Lower leg skin (tissue), 4 donors: ENCODE results near the gene OAS3. TPM values are rescaled to one million over a fixed set of nuclear protein-coding genes. Genes with fewer than 3 reads are reported as not detected.

Source experiments
- DNase-seq, 2 donors: peaks; one replicate each; pipeline ENCODE4 v3.0.0-alpha.2; 2019; ENCODE audit warnings: low spot score in 2 of 2
- H3K4me3 ChIP-seq: fragments of 200-600 bp; sonication (generic); 2 replicates; pipeline ENCODE4 v1.5.1; 2017; ENCODE audit warnings: mild to moderate bottlenecking, low read depth; ENCODE audit not compliant: poor library complexity, severe bottlenecking
- CTCF ChIP-seq, 3 donors: fragments of 450-650 bp; IDR thresholded peaks; one replicate each; pipeline ENCODE4 v1.5.1; 2016; ENCODE audit warnings: antibody characterized with exemption in 3 of 3, mild to moderate bottlenecking in 3 of 3, moderate library complexity in 2 of 3
- POLR2A ChIP-seq, 2 donors: fragments of 450-650 bp; IDR thresholded peaks; one replicate each; pipeline ENCODE4 v1.6.1; 2016 to 2017; ENCODE audit warnings: antibody characterized with exemption in 2 of 2, mild to moderate bottlenecking in 1 of 2, moderate library complexity in 1 of 2
- WGBS, 2 donors: methylation state at CpG; one replicate each; pipeline ENCODE4 v1.1.5; 2018; 5-methylcytosine and 5-hydroxymethylcytosine counted together
- intact Hi-C: fragments of 100-400 bp; cut with DNase I; formaldehyde crosslinking; loops from one replicate; pipeline ENCODE4 v1.15.0; 2023; ENCODE audit warnings: low total_unique reads
- total RNA-seq, 4 donors: library from RNA; depleted of rRNA; stranded (reverse); fragments of >200 nt; gene quantifications; one replicate each; pipeline ENCODE4 v1.1.0, GENCODE V29; 2016

Gene OAS3
- total RNA-seq, 4 donors from 2014 or later: 9.4 to 18.9 (median 15.9) TPM

GRCh38 chr12:112938751-112939150 is 477 bp downstream of the OAS3 start:
- TF ChIP-seq POLR2A (IDR thresholded peaks at IDR 0.05): no peak
- WGBS, 2 donors: 9 to 14% methylated on average over 11 of the region's 11 CpGs
- intact Hi-C loops: no loop called here
- no peak for DNase-seq
- peak overlapping the region; percentile 46 for H3K4me3 ChIP-seq

DNA sequence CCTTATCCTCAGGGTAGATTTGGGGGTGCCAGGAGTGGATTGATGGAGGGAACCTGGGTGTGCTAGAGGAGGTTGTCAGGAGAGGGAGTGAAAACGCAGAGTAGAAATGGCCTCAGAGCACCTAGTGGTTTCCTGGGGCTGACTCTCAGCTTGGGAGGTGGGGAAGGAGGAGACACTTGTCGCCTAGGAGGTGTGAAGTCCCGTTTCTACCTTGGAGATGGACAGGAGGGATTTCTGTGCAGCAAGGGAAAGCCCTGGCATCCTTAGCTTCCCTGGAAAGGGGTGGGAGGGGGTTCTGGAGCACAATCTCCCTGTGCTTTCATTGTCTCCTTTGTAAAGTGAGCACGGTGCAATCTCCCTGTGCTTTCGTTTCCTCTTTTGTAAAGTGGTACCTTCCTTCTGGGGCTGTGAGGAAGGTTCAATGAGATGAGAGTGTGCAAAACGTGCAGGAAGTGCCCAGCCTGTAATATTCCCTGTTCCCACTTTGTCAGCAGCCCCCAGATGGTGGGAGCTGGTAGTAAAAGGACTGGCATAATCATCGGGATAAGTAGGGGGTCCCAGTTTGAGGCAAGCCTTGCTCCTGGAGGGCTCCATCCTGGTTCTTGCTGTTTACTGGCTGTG is 1.6 kb downstream of the OAS3 start:
- H3K4me3 ChIP-seq: no peak overlapping the region
- TF ChIP-seq POLR2A (IDR thresholded peaks at IDR 0.05): no peak
- no peak for TF ChIP-seq CTCF (IDR thresholded peaks at IDR 0.05)
- WGBS, 2 donors: 58 to 59% methylated on average over 7 of the region's 7 CpGs
- no peak for DNase-seq
- intact Hi-C loops: no loop called here

GRCh38 chr12:112941528-112942335 is 3.5 kb downstream of the OAS3 start:
- intact Hi-C loops: no loop called here
- no peak overlapping the region for H3K4me3 ChIP-seq
- TF ChIP-seq CTCF (IDR thresholded peaks at IDR 0.05) (no peak), POLR2A (IDR thresholded peaks at IDR 0.05) (no peak)
- 87% methylated on average over 16 of the region's 16 CpGs for WGBS, 2 donors
- no peak for DNase-seq

- H3K4me3 ChIP-seq: no peak overlapping the region
- DNase-seq: no peak
- intact Hi-C loops: no loop called here
- WGBS, 2 donors: 95 to 100% methylated on average over 1 of the region's 1 CpG
- no peak for TF ChIP-seq POLR2A (IDR thresholded peaks at IDR 0.05)
Measured at GRCh38 chr12:112942572-112942971, 4.3 kb downstream of the OAS3 start.

DNA sequence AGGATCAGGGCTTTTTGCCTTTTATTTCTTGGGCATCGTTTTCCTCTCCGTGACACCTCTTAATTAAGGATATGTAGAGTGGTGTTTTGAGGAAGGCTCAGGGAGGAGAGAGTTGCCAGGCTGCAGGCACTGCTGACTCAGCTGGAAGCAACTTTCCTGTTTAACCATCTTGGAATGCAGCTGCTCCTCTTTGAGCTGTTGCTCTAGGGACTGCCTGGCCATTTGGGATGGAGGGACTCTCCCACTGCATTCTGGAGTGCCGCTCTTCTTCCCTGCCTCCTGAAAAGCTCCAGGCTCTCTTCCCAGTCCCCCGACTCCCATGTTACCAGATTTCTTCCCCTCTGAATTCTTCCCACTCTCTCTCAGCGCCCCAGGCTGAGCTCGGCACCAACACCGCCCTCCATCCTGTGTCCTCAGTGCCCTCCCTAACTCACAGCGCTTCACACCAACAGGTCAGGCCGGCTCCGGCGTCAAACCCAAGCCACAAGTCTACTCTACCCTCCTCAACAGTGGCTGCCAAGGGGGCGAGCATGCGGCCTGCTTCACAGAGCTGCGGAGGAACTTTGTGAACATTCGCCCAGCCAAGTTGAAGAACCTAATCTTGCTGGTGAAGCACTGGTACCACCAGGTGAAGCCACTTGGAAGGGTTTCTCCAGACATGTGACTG is 5.9 kb downstream of the OAS3 start:
- intact Hi-C loops: no loop called here
- no peak overlapping the region for H3K4me3 ChIP-seq
- DNase-seq: peak in 1 of 2 donors; percentile 50
- no peak for TF ChIP-seq CTCF (IDR thresholded peaks at IDR 0.05)
- no peak for TF ChIP-seq POLR2A (IDR thresholded peaks at IDR 0.05)
- 94% methylated on average over 15 of the region's 15 CpGs for WGBS, 2 donors

GRCh38 chr12:112945515-112945914 is 7.2 kb downstream of the OAS3 start:
- DNase-seq: peak in 1 of 2 donors; percentile 37
- H3K4me3 ChIP-seq: no peak overlapping the region
- no peak for TF ChIP-seq POLR2A (IDR thresholded peaks at IDR 0.05)
- no peak for TF ChIP-seq CTCF (IDR thresholded peaks at IDR 0.05)
- intact Hi-C loops: no loop called here
- 97 to 98% methylated on average over 4 of the region's 4 CpGs for WGBS, 2 donors
